Fibroblast of peridontal ligament (primary cell): ENCODE results near the gene F2R.
A peak's percentile ranks its signal among the peaks of the same experiment; 100 is the strongest.
"Not testable (repeated sequence)": the region's sequence is repeated elsewhere in the genome, so short reads cannot be mapped to it uniquely, and the experiment has no call there.

ENCODE experiments used
- DNase-seq: peaks from one replicate; pipeline ENCODE4 v3.0.0-alpha.2; 2010; ENCODE audit errors: extremely low read depth

The F2R gene

DNA sequence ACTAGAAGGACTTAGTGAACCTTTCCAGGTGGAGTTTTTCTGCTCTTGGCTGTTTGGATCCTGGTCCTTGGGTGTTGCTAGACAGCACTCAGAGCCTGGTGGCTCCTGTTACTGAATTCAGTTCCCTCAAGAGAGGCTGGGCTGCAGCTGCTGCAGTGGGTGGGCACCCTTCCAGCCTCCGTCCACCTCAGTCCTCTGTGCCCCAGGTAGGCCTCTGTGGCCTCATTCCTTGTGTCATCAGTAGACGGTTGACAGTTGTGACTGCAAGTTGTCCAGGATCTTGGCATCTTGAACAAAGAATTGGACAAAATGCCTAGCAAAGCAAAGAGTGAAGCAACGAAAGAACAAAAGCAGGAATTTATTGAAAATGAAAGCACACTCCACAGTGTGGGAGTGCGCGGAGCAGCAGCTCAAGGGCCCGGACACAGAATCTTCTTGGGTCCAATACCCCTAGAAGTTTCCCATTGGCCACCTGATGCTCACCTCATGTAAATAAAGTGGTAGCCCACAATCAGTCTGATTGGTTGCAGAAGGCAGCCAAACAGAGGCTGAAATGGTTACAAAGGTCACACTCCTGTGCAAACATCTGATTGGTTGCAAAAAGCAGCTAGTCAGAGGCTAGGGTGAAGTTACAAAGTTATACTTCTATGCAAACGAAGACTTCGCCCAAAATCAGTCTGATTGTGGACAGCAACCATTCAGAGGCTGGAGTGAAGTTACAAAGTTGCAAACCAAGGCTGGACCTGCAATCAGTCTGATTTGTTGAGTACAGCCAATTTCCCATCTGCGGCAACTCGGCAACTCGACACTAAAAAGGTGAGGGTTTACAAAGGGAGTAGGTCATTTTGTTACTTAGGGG lies 40.1 kb downstream of the F2R start:
- DNase-seq = no peak

DNA sequence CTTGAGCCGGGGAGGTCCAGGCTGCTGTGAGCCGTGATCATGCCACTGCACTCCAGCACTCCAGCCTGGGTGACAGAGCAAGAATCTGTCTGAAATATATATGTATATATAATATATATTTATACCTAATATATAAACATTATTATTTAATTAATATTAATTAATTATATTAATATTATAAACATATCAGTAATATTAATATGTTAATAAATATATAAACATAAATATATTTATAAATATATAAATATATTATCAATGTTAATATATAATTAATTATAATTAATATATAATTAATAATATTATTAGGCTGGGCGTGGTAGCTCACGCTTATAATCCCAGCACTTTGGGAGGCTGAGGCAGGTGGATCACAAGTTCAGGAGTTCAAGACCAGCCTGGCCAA lies 41.1 kb downstream of the F2R start:
- DNase-seq = no peak

DNA sequence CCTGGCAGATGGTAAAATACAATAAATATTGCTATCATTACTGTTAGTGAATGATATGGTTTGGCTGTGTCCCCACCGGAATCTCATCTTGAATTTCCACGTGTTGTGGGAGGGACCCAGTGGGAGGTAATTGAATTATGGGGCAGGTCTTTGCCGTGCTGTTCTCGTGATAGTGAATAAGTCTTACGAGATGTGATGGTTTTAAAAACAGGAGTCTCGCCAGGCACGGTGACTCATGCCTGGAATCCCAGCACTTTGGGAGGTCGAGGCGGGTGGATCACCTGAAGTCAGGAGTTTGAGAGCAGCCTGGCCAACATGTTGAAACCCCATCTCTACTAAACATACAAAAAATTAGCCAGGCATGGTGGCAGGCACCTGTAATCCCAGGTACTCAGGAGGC lies 45.2 kb downstream of the F2R start:
- DNase-seq = not testable (repeated sequence)

DNA sequence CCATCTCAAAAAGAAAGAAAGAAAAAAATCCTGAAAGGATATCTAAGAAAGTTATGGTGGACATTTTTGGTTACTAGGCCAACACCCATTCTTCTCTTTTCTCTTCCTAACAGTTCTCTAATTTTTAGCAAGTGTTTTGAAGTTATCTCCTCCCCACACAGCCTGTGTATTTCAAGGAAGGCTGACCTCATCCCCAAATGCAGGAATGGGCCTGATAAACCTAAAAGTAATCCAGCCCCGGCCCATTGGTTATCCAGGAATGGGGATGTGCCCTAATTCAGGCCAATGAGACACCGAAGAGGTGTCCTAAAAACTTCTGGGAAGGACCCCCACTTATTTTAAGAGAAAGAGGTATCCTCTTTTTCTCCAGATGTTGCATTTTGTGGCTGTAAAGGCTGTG lies 46.6 kb downstream of the F2R start:
- no peak for DNase-seq

DNA sequence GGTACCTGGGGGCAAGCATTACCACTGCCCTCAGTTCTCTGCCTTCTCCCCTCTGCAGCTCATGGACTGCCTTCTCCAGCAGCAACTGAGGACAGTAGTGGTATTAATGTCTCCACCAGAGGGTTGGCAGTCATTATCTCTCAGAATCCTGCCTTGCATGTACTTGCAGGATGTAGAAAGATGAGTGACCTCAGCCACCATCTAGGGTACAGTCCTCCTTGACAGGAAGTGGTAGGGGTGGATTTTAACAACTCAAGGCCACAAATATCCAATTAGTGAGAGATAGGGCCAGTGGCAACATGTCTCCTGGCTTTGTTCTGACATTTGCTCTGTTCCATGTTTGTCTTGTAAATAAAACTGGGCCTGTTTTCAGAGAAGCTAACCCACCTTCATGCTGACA lies 47.2 kb downstream of the F2R start:
- DNase-seq = no peak

DNA sequence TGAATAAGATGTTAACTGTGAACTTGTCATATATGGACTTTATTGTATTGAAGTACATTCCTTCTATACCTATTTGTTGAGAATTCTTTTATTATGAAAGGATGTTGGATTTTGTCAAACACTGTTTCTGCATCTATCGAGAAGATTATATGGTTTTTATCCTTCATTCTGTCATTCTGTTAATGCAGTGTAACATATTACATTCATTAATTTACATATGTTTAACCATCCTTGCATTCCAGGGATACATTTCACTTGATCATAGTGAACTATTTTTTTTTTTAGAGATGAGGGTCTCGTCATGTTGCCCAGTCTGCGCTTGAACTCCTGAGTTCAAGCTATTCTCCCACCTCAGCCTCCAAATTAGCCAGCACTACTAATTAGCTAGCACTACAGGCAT lies 48.4 kb downstream of the F2R start:
- DNase-seq = no peak

DNA sequence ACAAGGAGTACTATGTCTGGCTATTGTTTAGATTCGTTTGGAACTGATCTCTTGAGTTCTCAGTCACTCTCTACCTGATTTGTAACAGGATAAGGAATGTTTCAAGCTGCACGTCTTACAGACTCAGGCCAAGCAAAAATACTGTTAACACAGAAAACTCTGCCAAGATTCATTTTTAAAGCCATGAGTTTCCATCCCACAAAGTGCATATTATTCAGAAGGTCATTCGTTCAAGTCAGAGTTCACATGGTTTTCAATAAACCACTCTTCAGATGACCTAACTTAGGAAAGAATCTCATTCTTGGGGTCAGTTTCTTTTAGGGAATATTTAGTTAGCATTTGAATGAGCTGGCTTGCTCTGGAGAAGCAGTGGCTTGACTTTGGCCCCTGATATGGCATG lies 49.3 kb downstream of the F2R start:
- peak; percentile 84 for DNase-seq

DNA sequence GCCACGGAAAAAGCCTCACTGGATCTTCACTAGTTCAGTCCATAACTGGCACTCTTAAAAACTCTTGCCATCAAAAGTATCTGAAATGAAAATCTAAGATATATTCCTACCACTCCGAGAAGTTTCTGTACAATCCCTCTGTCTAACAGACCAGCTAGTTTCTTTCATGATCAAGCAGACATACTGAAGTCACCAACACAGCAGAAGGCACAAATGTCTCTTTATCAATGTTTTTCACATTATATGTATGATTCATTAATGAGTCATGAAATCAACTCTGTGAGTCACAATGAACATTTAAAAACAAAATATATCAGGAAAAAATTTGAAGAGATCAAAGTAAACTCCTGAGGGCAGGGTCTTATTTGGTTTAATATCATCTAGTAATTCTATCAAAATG lies 50.8 kb downstream of the F2R start:
- peak; percentile 37 for DNase-seq

DNA sequence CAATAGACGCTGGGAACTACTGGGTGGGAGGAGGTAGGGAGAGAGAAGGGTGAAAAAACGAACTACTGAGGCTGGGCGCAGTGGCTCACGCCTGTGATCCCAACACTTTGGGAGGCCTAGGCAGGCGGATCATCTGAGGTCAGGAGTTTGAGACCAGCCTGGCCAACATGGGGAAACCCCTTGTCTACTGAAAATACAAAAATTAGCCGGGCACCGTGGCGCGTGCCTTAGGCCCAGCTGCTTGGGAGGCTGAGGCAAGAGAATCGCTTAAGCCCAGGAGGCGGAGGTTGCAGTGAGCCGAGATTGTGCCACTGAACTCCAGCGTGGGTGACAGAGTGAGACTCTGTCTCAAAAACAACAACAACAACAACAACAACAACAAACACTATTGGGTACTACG lies 55.1 kb downstream of the F2R start:
- not testable (repeated sequence) for DNase-seq

DNA sequence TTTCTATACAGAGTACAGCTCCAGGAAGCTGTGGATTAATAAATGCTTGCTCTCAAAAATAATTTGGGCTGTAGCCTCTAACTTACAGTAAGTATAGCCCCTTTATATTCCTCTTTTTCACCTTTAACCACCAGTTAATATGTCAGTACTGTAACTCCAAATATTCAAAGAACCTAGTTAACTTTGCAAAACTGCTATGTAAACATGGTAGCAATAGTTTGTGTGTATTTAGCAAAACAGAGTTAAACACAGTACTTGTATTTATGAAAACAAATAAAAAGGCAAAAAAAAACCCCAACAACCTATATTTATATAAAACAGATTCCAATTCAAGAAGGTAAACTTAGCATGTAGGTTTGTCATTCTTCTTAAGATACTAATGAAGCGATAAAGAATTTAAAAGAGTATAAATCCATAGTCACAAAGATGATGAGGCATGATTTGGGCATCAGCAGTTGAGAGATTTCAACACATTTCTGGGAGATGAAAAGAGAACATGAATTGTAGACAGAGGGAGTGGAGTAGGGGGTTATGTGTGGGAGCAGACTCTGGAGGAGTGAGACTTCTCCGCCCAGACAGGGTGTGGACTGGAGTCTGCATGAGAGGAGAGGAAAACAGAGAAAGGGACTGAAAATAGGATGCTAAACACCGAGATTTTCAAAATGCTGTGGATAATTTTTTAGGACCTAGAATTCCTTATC lies 55.9 kb downstream of the F2R start:
- peak; percentile 44 for DNase-seq

DNA sequence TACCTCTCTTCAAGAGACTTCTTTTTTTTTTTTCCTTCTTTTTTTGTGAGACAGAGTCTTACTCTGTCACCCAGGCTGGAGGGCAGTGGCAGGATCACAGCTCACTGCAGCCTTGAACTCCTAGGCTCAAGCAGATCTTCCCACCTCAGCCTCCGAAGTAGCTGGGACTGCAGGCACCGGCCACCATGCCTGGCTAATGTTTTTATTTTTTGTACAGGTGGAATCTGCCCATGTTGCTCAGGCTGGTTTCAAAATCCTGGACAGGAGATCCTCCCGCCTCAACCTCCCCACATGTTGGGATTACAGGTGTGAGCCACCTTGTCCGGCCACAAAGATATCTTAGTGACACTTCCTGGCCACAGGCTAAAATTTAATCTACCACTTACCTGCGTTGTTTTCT lies 60.0 kb downstream of the F2R start:
- no peak for DNase-seq

DNA sequence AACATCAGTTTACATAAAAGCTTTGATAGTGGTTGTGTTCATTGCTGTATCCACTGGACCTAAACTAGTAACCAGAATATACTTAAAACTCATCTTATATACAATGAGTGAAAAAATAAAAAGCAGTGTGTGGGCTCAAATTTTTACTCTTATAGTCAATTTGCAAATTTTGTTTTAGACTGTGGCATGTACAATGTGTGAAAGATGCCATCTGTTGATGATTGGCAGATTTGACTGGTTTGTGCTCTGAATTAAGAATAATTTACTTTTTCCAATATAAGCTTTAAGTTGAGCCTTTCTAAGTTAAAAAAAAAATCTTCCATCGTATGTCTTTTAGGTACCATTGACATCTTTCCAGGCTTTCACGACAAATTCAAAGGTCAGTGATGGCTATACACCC lies 60.5 kb downstream of the F2R start:
- DNase-seq = no peak

DNA sequence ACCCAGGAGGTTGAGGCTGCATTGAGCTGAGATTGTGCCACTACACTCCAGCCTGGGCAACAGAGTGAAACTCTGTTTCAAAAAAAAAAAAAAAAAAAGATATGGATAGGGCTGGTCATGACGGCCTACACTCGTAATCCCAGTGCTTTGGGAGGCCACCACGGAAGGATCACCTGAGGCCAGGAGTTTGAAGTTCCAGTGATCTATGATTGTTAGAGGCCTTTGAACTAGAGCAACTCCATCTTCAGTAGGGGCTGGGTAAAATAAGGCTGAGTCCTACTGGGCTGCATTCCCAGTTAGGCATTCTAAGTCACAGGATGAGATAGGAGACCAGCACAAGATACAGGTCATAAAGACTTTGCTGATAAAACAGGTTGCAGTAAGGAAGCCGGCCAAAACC lies 64.7 kb downstream of the F2R start:
- DNase-seq = not testable (repeated sequence)

DNA sequence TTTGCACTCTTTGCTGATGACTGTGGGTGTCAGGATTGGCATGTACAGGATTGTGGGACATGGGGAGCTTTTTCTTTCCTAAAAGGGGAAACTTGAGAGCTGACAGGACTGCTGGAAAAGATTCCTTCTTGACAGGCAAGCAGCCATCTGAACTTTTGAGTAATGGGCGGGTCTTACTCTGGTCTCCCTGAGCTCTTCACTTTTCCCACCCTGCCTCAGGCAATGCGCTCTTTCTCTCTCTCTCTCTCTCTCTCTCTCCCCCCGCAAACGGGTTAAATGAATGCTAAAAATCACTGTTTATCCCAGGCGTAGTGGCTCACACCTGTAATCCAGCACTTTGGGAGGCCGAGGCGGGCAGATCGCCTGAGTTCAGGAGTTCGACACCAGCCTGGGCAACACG lies 65.8 kb downstream of the F2R start:
- no peak for DNase-seq

DNA sequence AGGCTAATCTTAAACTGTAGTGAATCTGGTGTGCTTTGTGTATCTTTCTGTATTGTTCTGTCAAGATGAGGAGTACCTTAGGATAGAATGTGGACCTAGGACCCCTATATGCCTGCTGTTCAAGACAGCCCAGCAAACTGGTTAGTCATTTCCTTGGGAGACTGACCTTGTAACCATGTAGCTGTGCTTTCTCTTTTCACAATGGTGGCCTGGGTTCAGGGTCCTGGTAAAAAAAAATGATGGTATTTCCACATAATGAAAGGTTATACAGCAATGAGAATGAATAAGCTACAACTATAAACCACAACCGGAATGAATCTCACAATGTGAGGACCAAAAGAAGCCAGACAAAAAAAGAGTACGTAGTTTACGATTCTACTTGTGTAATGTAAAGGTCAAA lies 66.5 kb downstream of the F2R start:
- DNase-seq = peak; percentile 60
